Activated T-cell treated with anti-CD3 and anti-CD28 coated beads for 1 hour (primary cell): ENCODE results near the gene IL1R1.
"Not testable (repeated sequence)": the region's sequence is repeated elsewhere in the genome, so short reads cannot be mapped to it uniquely, and the experiment has no call there.

Experiments used
- DNase-seq: peaks from one replicate; pipeline ENCODE4 v3.0.0-alpha.2; 2020; ENCODE audit warnings: low read depth

IL1R1 gene, protein sequence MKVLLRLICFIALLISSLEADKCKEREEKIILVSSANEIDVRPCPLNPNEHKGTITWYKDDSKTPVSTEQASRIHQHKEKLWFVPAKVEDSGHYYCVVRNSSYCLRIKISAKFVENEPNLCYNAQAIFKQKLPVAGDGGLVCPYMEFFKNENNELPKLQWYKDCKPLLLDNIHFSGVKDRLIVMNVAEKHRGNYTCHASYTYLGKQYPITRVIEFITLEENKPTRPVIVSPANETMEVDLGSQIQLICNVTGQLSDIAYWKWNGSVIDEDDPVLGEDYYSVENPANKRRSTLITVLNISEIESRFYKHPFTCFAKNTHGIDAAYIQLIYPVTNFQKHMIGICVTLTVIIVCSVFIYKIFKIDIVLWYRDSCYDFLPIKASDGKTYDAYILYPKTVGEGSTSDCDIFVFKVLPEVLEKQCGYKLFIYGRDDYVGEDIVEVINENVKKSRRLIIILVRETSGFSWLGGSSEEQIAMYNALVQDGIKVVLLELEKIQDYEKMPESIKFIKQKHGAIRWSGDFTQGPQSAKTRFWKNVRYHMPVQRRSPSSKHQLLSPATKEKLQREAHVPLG

DNA sequence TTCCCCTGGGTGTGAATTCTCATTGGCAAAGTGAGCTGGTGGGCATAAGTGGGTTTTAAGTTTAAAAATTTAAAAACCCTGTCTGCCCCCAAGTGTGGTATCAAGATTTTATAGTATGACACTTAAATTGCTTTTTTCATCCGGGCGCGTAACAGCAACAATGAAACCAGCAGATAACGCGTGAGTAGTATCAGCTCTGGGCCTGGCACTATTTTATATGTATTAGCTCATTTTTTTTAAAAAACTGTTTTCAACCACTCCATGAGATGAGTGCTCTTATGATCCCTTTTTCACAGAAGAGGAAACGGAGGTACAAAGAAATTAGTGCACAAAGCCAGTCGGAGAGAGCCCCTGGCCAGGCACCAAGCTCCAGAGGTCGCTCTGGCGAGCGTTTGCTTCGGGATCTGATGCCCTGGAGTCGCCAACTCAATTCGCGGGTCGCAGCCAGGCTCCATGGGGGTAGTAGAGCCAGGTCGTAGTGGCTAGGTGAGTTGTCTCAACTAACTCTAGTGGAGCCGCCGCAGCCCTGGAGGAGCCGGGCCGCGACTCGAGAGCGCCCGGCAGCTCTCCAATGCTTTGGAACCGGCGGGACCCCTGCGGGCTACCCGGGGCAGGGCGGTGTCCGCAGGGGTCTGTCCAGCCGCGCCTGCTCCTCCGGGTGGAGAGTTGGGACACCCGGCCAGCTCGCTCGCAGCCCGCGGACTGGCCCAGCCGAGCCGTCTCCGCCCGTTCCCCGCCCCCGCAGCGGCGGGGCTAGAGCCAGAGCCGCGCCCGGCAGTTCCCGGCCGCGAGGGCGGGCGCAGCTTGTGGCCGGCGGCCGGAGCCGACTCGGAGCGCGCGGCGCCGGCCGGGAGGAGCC is at the start of gene IL1R1:
IL1R1 (plus strand) TSS at position 777 of the 859 bp plus-strand sequence. CDS start 14,979 bp downstream, outside the sequence.
- no peak for DNase-seq

DNA sequence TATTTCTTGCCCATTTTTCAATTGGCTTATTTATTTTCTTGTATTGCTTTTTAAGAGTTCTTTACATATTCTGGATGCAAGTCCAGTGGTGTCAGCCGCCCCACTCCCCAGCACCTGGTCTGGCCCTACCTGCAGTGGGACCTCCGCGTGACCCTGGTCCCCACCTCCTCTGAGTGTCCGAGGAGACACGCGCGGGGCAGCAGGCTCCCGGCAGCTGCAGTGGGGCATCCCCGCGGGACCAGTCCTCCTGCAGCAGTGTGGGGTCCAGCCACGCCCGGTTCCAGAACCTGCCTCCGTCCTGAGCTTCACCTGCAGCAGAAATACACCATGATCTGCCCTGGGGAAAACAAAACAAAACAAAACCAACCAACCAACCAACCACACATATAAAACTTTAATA is 48.9 kb upstream of the IL1R1 start:
- DNase-seq, result no peak

DNA sequence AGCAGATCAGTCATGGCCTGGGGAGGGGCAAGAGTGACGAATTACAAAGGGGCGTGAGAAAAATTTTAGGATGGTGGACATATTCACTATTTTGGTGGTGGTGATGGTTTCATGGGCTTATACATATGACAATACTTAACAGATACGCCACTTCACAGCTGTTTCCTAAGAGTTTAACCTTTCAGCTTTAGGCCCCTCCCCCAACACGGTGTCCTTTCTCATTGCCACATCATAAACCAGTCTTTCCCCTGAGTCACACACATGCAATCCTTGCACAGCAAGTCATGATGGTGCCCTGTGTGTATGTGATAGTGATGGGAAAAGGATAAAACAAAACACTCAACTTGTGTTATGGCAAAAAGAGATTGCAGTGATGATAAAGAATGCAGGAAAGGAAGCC is 47.6 kb upstream of the IL1R1 start:
- DNase-seq, result no peak

DNA sequence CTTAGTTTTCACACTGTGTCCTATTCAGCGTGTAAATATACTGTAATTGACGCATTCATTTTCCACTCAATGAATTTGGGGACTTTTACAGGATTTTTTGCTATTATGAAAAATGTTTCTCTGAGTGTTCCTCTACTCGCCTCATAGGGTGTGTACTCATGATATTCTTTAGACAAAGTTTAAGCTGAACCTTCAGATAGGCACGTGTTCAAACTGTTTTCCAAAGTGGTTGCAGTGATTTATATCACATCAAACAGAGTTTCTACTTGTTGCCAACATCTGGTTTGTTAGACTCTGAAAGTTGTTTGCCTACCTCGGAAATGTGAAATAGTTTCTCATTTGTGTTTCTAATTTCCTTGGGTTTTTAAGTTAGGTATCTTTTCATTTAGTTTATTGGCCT is 46.4 kb upstream of the IL1R1 start:
- DNase-seq, result no peak

DNA sequence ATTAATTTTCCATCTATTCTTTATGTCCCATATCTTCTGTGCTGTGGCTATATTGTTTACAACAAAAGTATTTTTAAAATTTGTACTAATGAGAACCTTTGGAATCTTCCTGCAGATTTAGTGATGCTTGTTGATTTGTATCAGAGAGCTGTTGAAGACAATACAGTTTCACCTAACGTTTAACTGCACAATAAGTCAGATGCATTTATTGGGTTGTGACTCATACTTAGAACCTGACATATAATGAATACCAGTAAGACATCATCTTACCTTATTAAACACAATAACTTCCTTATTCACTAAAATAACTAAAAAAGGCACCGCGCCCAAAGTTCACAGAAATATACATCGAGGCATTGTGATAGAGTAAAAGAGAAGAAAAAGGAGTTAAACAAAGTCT is 43.8 kb upstream of the IL1R1 start:
- DNase-seq, result no peak

DNA sequence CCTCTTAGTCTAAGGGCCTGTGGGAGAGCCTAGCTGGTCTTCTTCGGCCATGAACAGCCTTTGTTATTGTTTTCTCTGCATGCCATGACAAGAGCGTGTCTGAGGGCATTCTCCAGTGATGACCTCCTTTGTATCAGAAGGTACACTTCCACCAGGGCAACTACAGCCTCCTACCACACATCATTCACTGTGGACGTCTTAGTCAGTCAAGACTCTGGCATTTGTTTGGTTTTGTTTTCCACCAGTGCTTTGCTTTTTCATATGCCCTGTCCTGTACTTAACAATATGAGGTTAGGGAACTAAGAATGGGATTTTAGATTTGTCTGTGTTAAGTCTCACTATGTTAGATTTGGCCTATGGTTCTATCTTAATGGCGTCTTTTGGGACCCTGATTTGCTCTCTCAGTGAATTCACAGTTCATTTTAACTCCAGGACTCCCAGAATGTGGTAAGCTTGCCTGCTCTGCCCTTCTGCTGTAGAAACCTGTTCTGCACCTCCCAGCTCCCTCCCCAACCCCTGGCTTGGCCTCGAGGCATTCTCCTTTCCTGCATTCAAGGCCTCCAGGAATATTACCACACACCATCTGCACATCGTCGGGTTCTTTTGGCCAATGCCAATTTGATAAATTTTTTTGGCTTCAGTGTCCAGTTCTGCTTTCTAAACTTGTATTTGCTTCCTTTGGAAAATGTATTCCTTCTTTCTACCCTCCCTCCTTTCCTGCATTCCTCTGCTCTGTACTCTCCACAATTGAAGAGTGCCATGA is 42.8 kb upstream of the IL1R1 start:
- DNase-seq, result no peak

DNA sequence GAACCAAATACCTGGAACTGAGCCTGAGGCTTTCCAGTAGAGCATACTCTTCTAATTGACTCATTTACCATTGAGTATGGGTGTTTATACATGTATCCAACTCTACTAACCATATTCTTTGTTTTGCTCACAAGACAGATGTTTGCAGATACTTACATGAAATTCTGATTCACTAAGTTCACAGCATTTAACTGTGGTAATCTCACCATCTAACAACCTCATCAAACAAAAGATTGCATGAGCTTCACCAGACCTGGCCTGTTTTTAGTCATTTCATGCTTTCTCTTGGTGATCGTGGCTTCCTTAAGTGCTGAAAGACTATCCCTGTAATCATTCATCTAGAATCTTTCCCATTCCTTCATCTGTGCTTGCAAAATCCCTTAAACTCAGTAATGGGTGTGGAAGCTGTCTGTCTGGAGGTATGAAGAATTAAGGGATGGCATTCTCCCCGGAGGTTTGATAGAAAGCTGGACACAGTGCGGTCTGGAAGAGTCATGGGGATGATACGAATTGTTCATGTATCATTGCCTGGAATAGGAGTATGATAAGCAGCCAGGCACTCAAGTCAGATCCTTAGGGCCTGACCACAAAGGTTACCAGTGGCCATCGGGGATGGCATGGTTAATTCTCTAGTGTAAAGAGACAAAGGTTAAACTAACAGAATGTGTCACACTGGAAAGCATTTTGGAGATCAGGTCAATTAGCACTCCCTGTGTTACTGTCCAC is 42.0 kb upstream of the IL1R1 start:
- DNase-seq, result no peak

DNA sequence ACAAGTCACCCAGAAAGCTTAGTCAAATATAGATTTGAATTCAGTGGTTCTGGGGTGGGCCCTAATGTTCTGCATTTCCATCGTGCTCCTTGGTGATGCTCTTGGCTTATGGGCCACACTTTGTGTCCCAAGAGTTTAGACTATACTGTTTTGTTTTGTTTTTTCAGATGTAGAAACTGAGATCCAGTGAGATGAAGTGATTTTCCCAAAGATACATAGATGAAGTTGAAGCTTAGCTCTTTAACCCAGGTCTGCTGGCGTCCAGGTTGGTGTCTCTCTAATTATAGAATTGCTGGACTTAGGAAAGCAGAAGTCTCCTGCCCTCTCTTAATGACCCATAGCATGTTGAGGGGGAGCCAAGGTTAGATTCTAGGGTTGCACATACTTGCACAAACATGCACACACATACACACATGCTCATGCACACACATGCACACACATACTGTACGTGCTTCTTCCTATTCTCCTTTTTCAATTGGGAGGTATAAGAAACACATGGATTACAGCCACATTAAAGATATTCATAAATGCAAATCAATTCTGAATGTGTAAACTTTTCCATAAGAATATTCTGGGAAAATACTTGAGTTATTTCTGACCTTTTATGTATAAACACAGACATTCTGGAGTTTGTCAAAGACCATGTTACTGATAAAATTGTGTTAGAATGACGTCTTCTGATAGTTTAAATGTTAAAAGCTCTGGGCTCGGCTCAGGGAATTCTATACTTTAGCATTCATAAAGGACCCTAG is 41.3 kb upstream of the IL1R1 start:
- no peak for DNase-seq

DNA sequence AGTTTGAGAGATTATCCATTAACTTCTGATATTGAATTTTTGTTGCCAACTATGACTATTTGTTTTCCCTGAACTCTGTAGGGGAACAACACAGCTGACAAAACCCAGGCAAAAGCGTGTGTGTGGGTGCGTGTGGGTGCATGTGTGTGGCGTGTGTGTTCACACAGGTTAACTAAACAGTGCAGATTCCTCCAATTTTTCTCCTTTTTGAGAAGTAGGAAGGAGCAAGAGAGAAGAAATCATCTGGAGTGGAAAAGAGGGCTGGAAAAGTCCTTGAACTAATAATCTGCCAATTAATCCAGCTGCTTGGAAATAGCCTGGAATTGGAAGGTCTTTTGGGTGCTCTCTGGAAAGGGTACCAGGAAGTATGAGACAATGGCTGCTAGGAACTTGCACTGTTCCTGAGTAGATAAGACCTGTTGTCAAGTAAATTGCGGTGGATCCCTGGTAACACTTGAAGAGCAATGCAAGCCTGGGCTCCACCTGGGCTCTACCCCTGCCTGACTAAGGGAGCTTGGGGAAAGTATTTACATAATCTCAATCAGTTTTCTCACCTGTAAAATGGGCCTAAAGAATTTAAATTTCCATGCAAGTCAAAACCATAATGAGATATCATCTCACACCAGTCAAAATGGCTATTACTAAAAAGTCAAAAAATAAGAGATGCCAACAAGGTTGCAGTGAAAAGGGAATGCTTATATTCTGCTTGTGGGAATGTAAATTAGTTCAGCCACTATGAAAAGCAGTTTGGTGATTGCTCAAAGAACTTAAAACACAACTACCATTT is 40.5 kb upstream of the IL1R1 start:
- no peak for DNase-seq

DNA sequence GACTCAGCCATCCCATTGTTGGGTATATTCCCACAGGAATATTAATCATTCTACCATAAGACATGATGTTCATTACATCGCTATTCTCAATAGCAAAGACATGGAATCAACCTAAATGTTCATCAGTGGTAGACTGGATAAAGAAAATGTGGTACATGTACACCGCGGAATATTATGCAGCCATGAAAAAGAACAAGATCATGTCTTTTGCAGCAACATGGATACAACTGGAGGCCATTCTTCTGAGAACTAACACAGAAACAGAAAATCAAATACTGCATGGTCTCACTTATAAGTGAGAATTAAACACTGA is 40.0 kb upstream of the IL1R1 start:
- not testable (repeated sequence) for DNase-seq

DNA sequence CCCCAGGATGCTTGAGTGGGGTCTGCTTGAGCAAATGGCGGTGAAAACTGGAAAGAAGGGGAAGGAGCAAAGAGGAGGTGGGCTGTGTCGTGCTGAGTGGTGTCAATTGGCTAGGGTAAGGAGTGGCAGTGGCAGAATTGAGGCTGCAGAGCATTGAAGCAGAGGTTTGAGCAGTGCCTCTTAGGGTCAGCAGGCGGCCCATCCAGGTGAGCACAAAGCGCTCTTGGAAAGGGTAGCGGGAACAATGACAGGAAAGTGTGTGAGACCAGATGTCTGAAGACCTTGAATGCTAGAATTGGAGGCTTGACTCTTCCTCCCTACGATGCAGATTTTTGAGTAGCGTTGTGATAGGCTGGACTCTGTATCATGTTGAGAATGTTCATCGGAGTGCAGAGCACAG is 39.3 kb upstream of the IL1R1 start:
- DNase-seq, result no peak

DNA sequence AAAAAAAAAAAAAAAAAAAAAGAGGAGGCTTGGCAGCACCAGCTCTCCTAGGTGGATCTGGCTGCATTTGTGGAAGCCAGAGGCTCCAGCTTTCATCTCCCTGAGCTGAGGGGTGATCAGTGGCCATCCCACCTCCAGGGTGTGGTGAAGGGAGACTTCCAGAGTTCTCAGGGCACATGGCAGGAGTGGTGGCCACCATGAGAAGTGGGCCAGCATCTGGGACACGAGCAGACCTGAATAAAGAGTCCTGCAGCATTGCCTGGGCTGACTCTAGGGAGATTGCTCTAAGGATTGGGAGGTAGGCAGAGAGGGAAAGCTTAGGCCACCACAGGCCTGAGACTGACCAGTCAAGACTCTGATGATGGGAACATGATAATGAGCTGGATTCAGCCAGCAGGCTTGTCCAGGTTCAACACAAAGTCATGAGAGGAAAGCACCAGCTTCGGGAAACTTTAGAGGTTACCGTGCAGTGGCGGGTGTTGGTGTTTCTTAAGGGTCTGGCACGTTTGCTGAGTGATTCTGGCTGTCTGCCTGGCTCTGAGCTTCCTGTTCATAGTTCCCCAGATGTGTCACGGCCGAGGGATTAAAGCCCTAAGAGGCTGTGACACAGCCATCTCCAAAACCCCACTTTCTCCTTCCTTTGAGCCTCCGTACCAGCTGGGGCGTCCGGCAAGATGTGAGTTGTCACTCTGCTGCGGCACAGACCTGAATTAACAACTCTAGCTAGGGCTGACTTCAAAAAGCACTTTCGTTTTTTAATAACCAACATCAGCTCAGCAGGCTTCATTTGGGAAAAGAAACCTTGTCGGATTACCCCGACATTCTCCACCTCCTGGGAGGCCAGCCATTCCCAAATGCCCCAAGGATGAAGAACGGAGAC is 38.3 kb upstream of the IL1R1 start:
- no peak for DNase-seq

DNA sequence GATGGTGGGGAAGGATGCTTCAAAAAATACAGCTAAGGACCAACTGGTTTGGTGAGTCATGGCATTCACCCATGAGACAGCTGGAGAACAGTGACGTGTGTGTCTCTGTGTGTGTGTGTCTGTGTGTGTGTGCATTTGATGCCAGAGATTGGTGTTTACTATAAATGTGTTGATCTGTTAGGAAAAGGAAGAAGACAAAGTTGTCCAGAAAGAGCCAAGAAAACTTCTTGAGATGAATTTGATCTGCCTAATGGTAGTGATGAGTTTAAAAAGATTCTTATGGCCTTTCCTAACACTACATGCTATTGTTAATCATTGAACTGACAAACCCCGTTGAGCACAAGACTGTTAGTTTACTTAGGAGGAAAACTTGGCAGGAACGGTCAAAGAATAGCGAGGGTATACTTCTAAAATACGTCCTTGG is 36.4 kb upstream of the IL1R1 start:
- DNase-seq, result no peak

DNA sequence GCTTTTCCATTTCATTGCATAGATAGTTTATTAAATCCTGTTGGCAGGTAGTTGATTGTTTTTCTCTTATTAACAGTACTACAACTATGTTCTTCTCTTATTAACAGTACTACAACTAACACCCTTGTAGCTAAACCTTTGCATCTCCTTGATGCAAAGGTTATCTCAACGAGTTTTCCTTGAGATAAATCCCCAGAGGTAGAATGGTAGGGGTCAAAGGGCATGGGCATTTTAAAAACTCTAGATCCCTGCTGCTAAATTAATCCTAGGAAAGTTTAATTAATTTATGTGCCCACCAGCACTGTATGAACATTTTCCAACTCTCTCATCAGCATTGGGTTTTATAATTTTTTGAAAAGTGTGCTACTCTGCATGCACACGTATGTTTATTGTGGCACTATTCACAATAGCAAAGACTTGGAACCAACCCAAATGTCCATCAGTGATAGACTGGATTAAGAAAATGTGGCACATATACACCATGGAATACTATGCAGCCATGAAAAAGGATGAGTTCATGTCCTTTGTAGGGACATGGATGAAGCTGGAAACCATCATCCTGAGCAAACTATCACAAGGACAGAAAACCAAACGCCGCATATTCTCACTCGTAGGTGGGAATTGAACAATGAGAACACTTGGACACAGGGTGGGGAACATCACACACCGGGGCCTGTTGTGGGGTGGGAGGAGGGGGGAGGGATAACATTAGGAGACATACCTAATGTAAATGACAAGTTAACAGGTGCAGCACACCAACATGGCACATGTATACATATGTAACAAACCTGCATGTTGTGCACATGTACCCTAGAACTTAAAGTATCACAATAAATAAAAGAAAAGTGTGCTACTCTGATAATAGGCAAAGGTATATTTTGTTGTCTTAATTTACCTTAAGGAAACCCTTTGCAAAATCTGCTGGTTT is 35.5 kb upstream of the IL1R1 start:
- DNase-seq, result not testable (repeated sequence)

DNA sequence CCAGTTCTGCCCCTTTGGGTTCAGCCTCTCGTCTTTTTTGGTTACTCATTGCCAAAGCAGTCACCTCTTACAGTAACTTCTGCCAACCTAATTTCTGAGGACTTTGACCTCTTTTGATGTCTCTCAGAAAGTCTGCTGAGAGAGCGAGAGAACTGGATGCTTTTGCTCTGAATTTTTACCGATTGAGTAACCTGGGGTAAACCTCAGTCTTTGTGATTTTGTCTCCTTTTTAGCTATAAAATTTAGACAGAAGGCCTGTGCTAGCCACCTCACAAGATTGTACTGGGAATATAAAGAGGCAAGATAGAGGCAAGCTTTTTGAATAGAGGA is 34.8 kb upstream of the IL1R1 start:
- no peak for DNase-seq

DNA sequence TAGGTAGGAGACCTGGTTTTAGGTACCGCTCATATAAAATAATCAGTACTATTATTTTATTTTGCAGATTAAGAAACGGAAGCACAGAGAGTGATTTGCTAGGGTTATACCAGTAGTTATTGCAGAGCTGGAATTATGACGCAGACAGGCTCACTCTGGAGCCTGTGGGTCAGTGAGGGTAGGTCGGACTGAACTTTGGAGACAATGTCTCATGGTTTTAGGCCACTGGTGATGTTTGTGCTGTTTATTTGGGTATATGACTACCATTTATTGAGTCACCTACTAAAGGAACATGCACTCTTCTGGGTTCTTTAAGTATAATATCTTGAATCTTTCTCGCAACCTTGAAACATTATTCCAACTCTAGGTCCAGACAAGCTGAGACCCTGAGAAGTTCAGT is 33.5 kb upstream of the IL1R1 start:
- no peak for DNase-seq

DNA sequence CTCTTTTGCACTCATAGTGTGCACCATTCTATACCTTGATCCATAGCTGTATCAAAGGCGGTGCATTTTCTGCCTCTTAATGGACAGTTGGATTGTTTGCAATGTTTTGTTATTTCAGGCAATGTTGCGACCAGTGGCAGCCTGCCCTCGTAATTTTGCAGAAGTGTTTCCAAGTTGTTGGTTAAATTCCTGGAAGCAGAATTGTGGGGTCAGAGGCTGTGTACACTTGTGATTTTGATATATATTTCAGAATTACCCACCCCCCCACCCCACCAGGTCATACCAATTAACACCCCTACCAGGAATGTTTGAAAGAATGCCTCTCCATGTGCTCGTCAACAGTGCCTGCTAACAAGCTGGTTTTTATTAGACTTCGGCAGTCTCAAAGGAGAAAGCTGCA is 32.4 kb upstream of the IL1R1 start:
- DNase-seq, result no peak
